Activated CD4-positive, alpha-beta T cell treated with anti-CD3 and anti-CD28 coated beads, Interleukin-2, amount 10 ng/mL, durations not matched to agents 24 days and 14 days (primary cell): ENCODE data around the gene ATP1B1. TPM values are rescaled to one million over a fixed set of nuclear protein-coding genes. Genes with fewer than 3 reads are reported as not detected.

ENCODE experiments used
- DNase-seq: peaks from one replicate; pipeline ENCODE4 v3.0.0; 2022
- H3K27ac Mint-ChIP-seq: one replicate; pipeline ENCODE4 v1.8.0; 2022; ENCODE audit warnings: mild to moderate bottlenecking, mixed read lengths
- H3K27me3 Mint-ChIP-seq: one replicate; pipeline ENCODE4 v1.8.0; 2022; ENCODE audit warnings: mixed read lengths
- H3K36me3 Mint-ChIP-seq: one replicate; pipeline ENCODE4 v1.8.0; 2022; ENCODE audit warnings: low read depth, mild to moderate bottlenecking, mixed read lengths
- H3K4me1 Mint-ChIP-seq: one replicate; pipeline ENCODE4 v1.8.0; 2021; ENCODE audit warnings: mixed read lengths
- H3K4me3 Mint-ChIP-seq: one replicate; pipeline ENCODE4 v1.8.0; 2022; ENCODE audit warnings: mild to moderate bottlenecking, moderate library complexity, mixed read lengths
- H3K9me3 Mint-ChIP-seq: one replicate; pipeline ENCODE4 v1.8.0; 2021; ENCODE audit warnings: mixed read lengths
- intact Hi-C: fragments of 100-400 bp; cut with micrococcal nuclease; formaldehyde crosslinking; loops from one replicate; pipeline ENCODE4 v1.15.1; 2023
- total RNA-seq: library from RNA; stranded (reverse); gene quantifications from 2 replicates; pipeline ENCODE4 v1.2.3, GENCODE V29; 2022

Gene ATP1B1
- total RNA-seq, 1 donor from 2014 or later, result 12.5 TPM

- intact Hi-C loops, result loop anchor here (10.0 kb wide), 1 partner anchor 592 kb away; no protein-coding TSS in a partner anchor
Observed at GRCh38 chr1:169103002-169103401, 3.5 kb upstream of the ATP1B1 start.

GRCh38 chr1:169103480-169103893, 3.0 kb upstream of the ATP1B1 start:
- no peaks in the 10 kb centered on the region for H3K9me3 Mint-ChIP-seq
- H3K4me1 Mint-ChIP-seq, result peaks cover 23% of the 10 kb centered on the region
- intact Hi-C loops, result loop anchor here (10.0 kb wide), 1 partner anchor 591 kb away; no protein-coding TSS in a partner anchor
- DNase-seq, result no peak
- H3K27me3 Mint-ChIP-seq, result peaks cover 29% of the 10 kb centered on the region
- H3K36me3 Mint-ChIP-seq, result peaks cover 6% of the 10 kb centered on the region
- no peak overlapping the region for H3K27ac Mint-ChIP-seq
- H3K4me3 Mint-ChIP-seq, result no peak overlapping the region

More at GRCh38 chr1:169103002-169103401, 3.5 kb upstream of the ATP1B1 start:
- no peak overlapping the region for H3K27ac Mint-ChIP-seq
- peaks cover 27% of the 10 kb centered on the region for H3K27me3 Mint-ChIP-seq
- H3K9me3 Mint-ChIP-seq, result no peaks in the 10 kb centered on the region
- peaks cover 18% of the 10 kb centered on the region for H3K4me1 Mint-ChIP-seq
- no peak for DNase-seq
- H3K4me3 Mint-ChIP-seq, result no peak overlapping the region
- H3K36me3 Mint-ChIP-seq, result peaks cover 4% of the 10 kb centered on the region

GRCh38 chr1:169105087-169105433, 1.4 kb upstream of the ATP1B1 start:
- H3K4me1 Mint-ChIP-seq, result peaks cover 36% of the 10 kb centered on the region
- peaks cover 29% of the 10 kb centered on the region for H3K27me3 Mint-ChIP-seq
- peak overlapping the region; percentile 74 for H3K4me3 Mint-ChIP-seq
- no peaks in the 10 kb centered on the region for H3K9me3 Mint-ChIP-seq
- peaks cover 6% of the 10 kb centered on the region for H3K36me3 Mint-ChIP-seq
- no peak overlapping the region for H3K27ac Mint-ChIP-seq
- intact Hi-C loops, result loop anchor here (2.0 to 10.0 kb wide), 4 partner anchors 14 to 1553 kb away; partner anchors contain the start of gene CREG1
- no peak for DNase-seq

- Mint-ChIP-seq H3K27ac (no peak overlapping the region), H3K27me3 (peaks cover 25% of the 10 kb centered on the region), H3K4me1 (peaks cover 41% of the 10 kb centered on the region), H3K36me3 (peaks cover 6% of the 10 kb centered on the region), H3K4me3 (peak overlapping the region; percentile 85), H3K9me3 (no peaks in the 10 kb centered on the region)
- DNase-seq, result peak; percentile 80
- intact Hi-C loops, result loop anchor here (2.0 to 10.0 kb wide), 7 partner anchors 15 to 1553 kb away; partner anchors contain the start of gene CREG1
Observed at GRCh38 chr1:169105434-169106094, 926 bp upstream of the ATP1B1 start.

- Mint-ChIP-seq H3K27me3 (peaks cover 19% of the 10 kb centered on the region), H3K4me1 (peaks cover 48% of the 10 kb centered on the region), H3K36me3 (peaks cover 13% of the 10 kb centered on the region), H3K27ac (peak overlapping the region; percentile 77), H3K4me3 (peak overlapping the region; percentile 85), H3K9me3 (no peaks in the 10 kb centered on the region)
- intact Hi-C loops, result loop anchor here (2.0 to 10.0 kb wide), 6 partner anchors 32 to 1555 kb away; partner anchors contain the start of gene CREG1
- peak; percentile 75 for DNase-seq
Observed at GRCh38 chr1:169106921-169107602, 572 bp downstream of the ATP1B1 start.

- Mint-ChIP-seq H3K36me3 (peaks cover 20% of the 10 kb centered on the region), H3K4me3 (peak overlapping the region; percentile 85), H3K9me3 (no peaks in the 10 kb centered on the region), H3K27ac (peak overlapping the region; percentile 77), H3K4me1 (peaks cover 50% of the 10 kb centered on the region), H3K27me3 (peaks cover 17% of the 10 kb centered on the region)
- intact Hi-C loops, result loop anchor here (2.0 to 10.0 kb wide), 6 partner anchors 31 to 1555 kb away; partner anchors contain the start of gene CREG1
- peak; percentile 61 for DNase-seq
Observed at GRCh38 chr1:169107603-169108208, 1.2 kb downstream of the ATP1B1 start.

- peak overlapping the region; percentile 77 for H3K27ac Mint-ChIP-seq
- DNase-seq, result no peak
Observed at GRCh38 chr1:169108223-169108622, 1.7 kb downstream of the ATP1B1 start.

GRCh38 chr1:169108863-169109560, 2.5 kb downstream of the ATP1B1 start:
- DNase-seq, result peak; percentile 67
- intact Hi-C loops, result loop anchor here (5.0 to 10.0 kb wide), 3 partner anchors 238 to 1557 kb away; partner anchors contain the start of gene CREG1
- H3K4me1 Mint-ChIP-seq, result peaks cover 50% of the 10 kb centered on the region
- peak overlapping the region; percentile 85 for H3K4me3 Mint-ChIP-seq
- peaks cover 17% of the 10 kb centered on the region for H3K27me3 Mint-ChIP-seq
- no peaks in the 10 kb centered on the region for H3K9me3 Mint-ChIP-seq
- peak overlapping the region; percentile 77 for H3K27ac Mint-ChIP-seq
- H3K36me3 Mint-ChIP-seq, result peaks cover 28% of the 10 kb centered on the region

More at GRCh38 chr1:169108223-169108622, 1.7 kb downstream of the ATP1B1 start:
- Mint-ChIP-seq H3K4me3 (peak overlapping the region; percentile 85), H3K27me3 (peaks cover 17% of the 10 kb centered on the region), H3K36me3 (peaks cover 21% of the 10 kb centered on the region), H3K9me3 (no peaks in the 10 kb centered on the region), H3K4me1 (peaks cover 50% of the 10 kb centered on the region)
- intact Hi-C loops, result loop anchor here (5.0 to 10.0 kb wide), 3 partner anchors 239 to 1556 kb away; partner anchors contain the start of gene CREG1

- DNase-seq, result no peak
- peak overlapping the region; percentile 85 for H3K4me3 Mint-ChIP-seq
- H3K27me3 Mint-ChIP-seq, result peaks cover 14% of the 10 kb centered on the region
- H3K4me1 Mint-ChIP-seq, result peaks cover 50% of the 10 kb centered on the region
- H3K9me3 Mint-ChIP-seq, result no peaks in the 10 kb centered on the region
- intact Hi-C loops, result loop anchor here (5.0 to 10.0 kb wide), 3 partner anchors 238 to 1557 kb away; partner anchors contain the start of gene CREG1
- H3K36me3 Mint-ChIP-seq, result peaks cover 32% of the 10 kb centered on the region
- H3K27ac Mint-ChIP-seq, result peak overlapping the region; percentile 31
Observed at GRCh38 chr1:169109561-169110134, 3.2 kb downstream of the ATP1B1 start.

GRCh38 chr1:169110236-169110635, 3.7 kb downstream of the ATP1B1 start:
- Mint-ChIP-seq H3K9me3 (no peaks in the 10 kb centered on the region), H3K36me3 (peaks cover 33% of the 10 kb centered on the region), H3K4me3 (peak overlapping the region; percentile 85), H3K27ac (no peak overlapping the region), H3K27me3 (peaks cover 9% of the 10 kb centered on the region), H3K4me1 (peaks cover 45% of the 10 kb centered on the region)
- no peak for DNase-seq
- intact Hi-C loops, result no loop called here

- no peak overlapping the region for H3K27ac Mint-ChIP-seq
- H3K4me1 Mint-ChIP-seq, result peaks cover 42% of the 10 kb centered on the region
- peaks cover 9% of the 10 kb centered on the region for H3K27me3 Mint-ChIP-seq
- peaks cover 36% of the 10 kb centered on the region for H3K36me3 Mint-ChIP-seq
- intact Hi-C loops, result no loop called here
- H3K4me3 Mint-ChIP-seq, result peak overlapping the region; percentile 85
- no peaks in the 10 kb centered on the region for H3K9me3 Mint-ChIP-seq
- DNase-seq, result no peak
Observed at GRCh38 chr1:169110689-169111447, 4.4 kb downstream of the ATP1B1 start.

GRCh38 chr1:169111472-169111871, 5.0 kb downstream of the ATP1B1 start:
- no peak for DNase-seq
- intact Hi-C loops, result no loop called here
- Mint-ChIP-seq H3K36me3 (peaks cover 41% of the 10 kb centered on the region), H3K4me1 (peaks cover 42% of the 10 kb centered on the region), H3K9me3 (no peaks in the 10 kb centered on the region), H3K4me3 (no peak overlapping the region), H3K27me3 (peaks cover 9% of the 10 kb centered on the region), H3K27ac (no peak overlapping the region)
